ENCODE results near the gene ZNF385B. TPM values are rescaled to one million over a fixed set of nuclear protein-coding genes. Genes with fewer than 3 reads are reported as not detected.

Gene ZNF385B
- total RNA-seq, 2 donors from 2014 or later, result 5.3 to 18.1 TPM

DNA sequence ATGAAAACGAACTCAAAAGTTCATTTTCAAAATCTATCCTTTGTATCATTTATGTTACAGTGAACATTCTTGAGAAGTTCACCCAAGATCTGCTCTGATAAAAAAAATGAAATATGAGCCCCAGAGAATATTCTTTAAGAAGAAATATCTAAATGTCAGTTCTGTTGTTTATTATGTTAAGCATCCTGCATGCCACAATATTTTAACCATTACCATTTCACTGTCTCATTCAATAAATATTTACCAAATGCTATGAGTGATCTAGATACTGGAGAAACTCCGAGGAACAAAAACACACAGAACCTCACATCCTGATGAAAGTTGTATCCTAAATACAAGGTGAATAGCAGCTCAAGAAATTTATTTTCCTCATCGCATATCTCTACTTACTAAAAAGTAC lies 170.2 kb downstream of the ZNF385B start:
- H3K4me1 ChIP-seq (ENCODE audit: control insufficient read depth, insufficient read depth, low read length), result no peaks in the 10 kb centered on the region
- no peak overlapping the region for H3K4me3 ChIP-seq (ENCODE audit: low read length)
- H3K9me3 Mint-ChIP-seq, result peaks cover 7% of the 10 kb centered on the region
- peaks cover 2% of the 10 kb centered on the region for H3K36me3 Mint-ChIP-seq (ENCODE audit: low read depth)
- 86% methylated on average over 2 of the region's 3 CpGs; no CpG with 5 or more reads in 1 of the 2 experiments for WGBS, 2 experiments (ENCODE audit: insufficient coverage in 1 of 2, insufficient read length in 1 of 2)
- TF ChIP-seq, protein P1, sequence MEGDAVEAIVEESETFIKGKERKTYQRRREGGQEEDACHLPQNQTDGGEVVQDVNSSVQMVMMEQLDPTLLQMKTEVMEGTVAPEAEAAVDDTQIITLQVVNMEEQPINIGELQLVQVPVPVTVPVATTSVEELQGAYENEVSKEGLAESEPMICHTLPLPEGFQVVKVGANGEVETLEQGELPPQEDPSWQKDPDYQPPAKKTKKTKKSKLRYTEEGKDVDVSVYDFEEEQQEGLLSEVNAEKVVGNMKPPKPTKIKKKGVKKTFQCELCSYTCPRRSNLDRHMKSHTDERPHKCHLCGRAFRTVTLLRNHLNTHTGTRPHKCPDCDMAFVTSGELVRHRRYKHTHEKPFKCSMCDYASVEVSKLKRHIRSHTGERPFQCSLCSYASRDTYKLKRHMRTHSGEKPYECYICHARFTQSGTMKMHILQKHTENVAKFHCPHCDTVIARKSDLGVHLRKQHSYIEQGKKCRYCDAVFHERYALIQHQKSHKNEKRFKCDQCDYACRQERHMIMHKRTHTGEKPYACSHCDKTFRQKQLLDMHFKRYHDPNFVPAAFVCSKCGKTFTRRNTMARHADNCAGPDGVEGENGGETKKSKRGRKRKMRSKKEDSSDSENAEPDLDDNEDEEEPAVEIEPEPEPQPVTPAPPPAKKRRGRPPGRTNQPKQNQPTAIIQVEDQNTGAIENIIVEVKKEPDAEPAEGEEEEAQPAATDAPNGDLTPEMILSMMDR (conservative IDR thresholded peaks at IDR 0.05), result no peak
- H3K27me3 ChIP-seq (ENCODE audit: control insufficient read depth, insufficient read depth, low read length, poor library complexity, severe bottlenecking), result no peaks in the 10 kb centered on the region
- no peak for DNase-seq
- no peak overlapping the region for H3K27ac ChIP-seq (ENCODE audit: low read depth, low read length)
- no peak overlapping the region for H3K4me3 Mint-ChIP-seq
- no peak overlapping the region for H3K27ac Mint-ChIP-seq
- H3K27me3 Mint-ChIP-seq (ENCODE audit: insufficient read depth), result no peaks in the 10 kb centered on the region
- H3K36me3 ChIP-seq (ENCODE audit: control insufficient read depth, insufficient read depth, low read length), result no peaks in the 10 kb centered on the region
- no peak overlapping the region for H3K9ac ChIP-seq (ENCODE audit: extremely low read depth, low read length, poor library complexity, severe bottlenecking)
- H3K4me1 Mint-ChIP-seq, result no peaks in the 10 kb centered on the region
- no peaks in the 10 kb centered on the region for H3K9me3 ChIP-seq (ENCODE audit: control insufficient read depth, low read length)

DNA sequence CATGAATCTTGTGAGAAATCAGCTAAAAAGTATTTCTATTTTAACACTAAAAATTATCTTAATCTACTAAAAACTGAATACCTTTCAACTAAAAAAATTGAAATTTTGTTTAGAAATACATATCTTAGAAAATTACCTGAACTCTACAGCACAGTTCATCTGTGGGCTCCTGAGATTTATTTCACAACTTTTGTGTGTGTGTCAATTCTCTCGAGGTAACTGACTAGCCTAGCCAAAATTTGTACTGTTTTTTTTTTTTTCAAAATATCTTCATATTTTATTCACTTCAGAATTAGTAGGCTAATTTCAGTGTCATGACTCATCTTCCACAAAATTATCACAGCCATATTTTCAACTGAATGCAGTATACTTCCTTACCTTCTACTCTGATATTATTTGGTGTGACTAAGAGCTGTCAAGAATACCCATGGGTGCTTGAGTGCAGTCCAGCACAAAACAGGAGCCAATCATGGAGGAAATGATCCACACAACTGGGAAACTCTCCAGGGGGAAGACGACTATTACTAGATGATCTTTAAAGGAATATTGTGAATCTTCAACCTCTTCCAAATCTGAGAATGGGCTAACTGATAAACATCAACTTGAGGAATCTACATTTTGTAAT lies 174.6 kb downstream of the ZNF385B start:
- H3K9me3 Mint-ChIP-seq, result peaks cover 14% of the 10 kb centered on the region
- H3K4me1 ChIP-seq (ENCODE audit: control insufficient read depth, insufficient read depth, low read length), result no peaks in the 10 kb centered on the region
- H3K36me3 ChIP-seq (ENCODE audit: control insufficient read depth, insufficient read depth, low read length), result no peaks in the 10 kb centered on the region
- H3K4me3 Mint-ChIP-seq, result no peak overlapping the region
- no peaks in the 10 kb centered on the region for H3K27me3 Mint-ChIP-seq (ENCODE audit: insufficient read depth)
- H3K27me3 ChIP-seq (ENCODE audit: control insufficient read depth, insufficient read depth, low read length, poor library complexity, severe bottlenecking), result no peaks in the 10 kb centered on the region
- no peaks in the 10 kb centered on the region for H3K9me3 ChIP-seq (ENCODE audit: control insufficient read depth, low read length)
- no peak overlapping the region for H3K27ac Mint-ChIP-seq
- H3K4me3 ChIP-seq (ENCODE audit: low read length), result no peak overlapping the region
- no peaks in the 10 kb centered on the region for H3K4me1 Mint-ChIP-seq
- DNase-seq, result no peak
- H3K36me3 Mint-ChIP-seq (ENCODE audit: low read depth), result peaks cover 3% of the 10 kb centered on the region
- no peak overlapping the region for H3K9ac ChIP-seq (ENCODE audit: extremely low read depth, low read length, poor library complexity, severe bottlenecking)
- 90% methylated on average over 2 of the region's 2 CpGs; no CpG with 5 or more reads in 1 of the 2 experiments for WGBS, 2 experiments (ENCODE audit: insufficient coverage in 1 of 2, insufficient read length in 1 of 2)
- TF ChIP-seq, protein P1 (conservative IDR thresholded peaks at IDR 0.05), result no peak
- H3K27ac ChIP-seq (ENCODE audit: low read depth, low read length), result no peak overlapping the region

DNA sequence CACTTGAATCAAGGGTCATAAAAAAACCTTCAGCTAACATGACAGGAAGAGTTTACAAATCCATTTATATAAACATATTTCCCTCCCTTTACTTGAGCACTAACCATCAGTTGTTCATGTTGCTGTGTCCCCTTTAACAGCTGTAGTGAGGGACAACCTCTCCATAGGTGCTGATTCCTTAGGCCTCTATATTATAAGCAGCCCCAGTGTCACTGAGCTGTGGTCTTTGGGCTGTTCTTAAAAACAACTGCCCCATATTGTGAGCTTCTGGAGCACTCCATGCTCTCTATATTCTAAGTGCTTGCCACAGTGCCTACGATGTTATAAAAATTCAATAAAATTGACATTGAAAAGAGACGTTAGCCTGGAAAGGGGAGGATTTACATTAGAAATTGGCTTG lies 175.3 kb downstream of the ZNF385B start:
- peaks cover 14% of the 10 kb centered on the region for H3K9me3 Mint-ChIP-seq
- WGBS, 2 experiments (ENCODE audit: insufficient coverage in 1 of 2, insufficient read length in 1 of 2), result 81% methylated on average over 2 of the region's 2 CpGs; no CpG with 5 or more reads in 1 of the 2 experiments
- no peaks in the 10 kb centered on the region for H3K9me3 ChIP-seq (ENCODE audit: control insufficient read depth, low read length)
- peaks cover 3% of the 10 kb centered on the region for H3K36me3 Mint-ChIP-seq (ENCODE audit: low read depth)
- H3K27ac ChIP-seq (ENCODE audit: low read depth, low read length), result no peak overlapping the region
- no peaks in the 10 kb centered on the region for H3K27me3 Mint-ChIP-seq (ENCODE audit: insufficient read depth)
- H3K4me3 ChIP-seq (ENCODE audit: low read length), result no peak overlapping the region
- TF ChIP-seq, protein P1 (conservative IDR thresholded peaks at IDR 0.05), result no peak
- no peak overlapping the region for H3K9ac ChIP-seq (ENCODE audit: extremely low read depth, low read length, poor library complexity, severe bottlenecking)
- H3K36me3 ChIP-seq (ENCODE audit: control insufficient read depth, insufficient read depth, low read length), result no peaks in the 10 kb centered on the region
- no peaks in the 10 kb centered on the region for H3K4me1 Mint-ChIP-seq
- H3K27me3 ChIP-seq (ENCODE audit: control insufficient read depth, insufficient read depth, low read length, poor library complexity, severe bottlenecking), result no peaks in the 10 kb centered on the region
- no peak overlapping the region for H3K4me3 Mint-ChIP-seq
- H3K4me1 ChIP-seq (ENCODE audit: control insufficient read depth, insufficient read depth, low read length), result no peaks in the 10 kb centered on the region
- DNase-seq, result no peak
- no peak overlapping the region for H3K27ac Mint-ChIP-seq

All from endodermal cell (in vitro differentiated cells).